GM12873 (cell line): ENCODE results near the gene CD72.

Experiments used
- TF ChIP-seq, protein P1 (sequence below): IDR thresholded peaks from 2 replicates; pipeline ENCODE4 v1.5.1; 2012; ENCODE audit warnings: low read depth, mild to moderate bottlenecking, moderate library complexity, low read length, control low read depth; ENCODE audit not compliant: insufficient read depth; ENCODE audit errors: missing control alignments

The CD72 gene, protein sequence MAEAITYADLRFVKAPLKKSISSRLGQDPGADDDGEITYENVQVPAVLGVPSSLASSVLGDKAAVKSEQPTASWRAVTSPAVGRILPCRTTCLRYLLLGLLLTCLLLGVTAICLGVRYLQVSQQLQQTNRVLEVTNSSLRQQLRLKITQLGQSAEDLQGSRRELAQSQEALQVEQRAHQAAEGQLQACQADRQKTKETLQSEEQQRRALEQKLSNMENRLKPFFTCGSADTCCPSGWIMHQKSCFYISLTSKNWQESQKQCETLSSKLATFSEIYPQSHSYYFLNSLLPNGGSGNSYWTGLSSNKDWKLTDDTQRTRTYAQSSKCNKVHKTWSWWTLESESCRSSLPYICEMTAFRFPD

DNA sequence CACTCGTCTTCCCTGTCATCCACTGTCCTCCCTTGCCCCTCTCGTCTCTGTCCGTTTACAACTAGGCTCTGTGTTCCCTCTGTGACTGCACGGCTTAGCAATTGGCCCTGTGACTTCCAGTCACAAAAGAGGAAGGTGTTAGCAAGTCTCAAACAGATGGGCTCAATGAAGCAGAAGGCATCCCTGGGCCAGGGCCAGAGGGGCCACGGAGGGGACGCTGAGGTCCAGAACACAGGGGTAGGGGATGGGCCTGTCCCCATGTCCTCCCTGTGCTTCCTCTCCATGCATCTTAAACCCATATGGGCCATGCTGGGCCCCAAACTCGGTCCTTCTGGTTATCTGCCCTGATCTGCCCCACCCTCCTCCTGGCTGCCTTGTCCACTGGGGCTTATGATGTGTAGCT, at the start of gene CD72:
Gene CD72, minus strand, starts transcription at position 89 of the 403 bp plus-strand sequence. CDS start 110 bp downstream, outside the sequence.
- TF ChIP-seq, protein P1, sequence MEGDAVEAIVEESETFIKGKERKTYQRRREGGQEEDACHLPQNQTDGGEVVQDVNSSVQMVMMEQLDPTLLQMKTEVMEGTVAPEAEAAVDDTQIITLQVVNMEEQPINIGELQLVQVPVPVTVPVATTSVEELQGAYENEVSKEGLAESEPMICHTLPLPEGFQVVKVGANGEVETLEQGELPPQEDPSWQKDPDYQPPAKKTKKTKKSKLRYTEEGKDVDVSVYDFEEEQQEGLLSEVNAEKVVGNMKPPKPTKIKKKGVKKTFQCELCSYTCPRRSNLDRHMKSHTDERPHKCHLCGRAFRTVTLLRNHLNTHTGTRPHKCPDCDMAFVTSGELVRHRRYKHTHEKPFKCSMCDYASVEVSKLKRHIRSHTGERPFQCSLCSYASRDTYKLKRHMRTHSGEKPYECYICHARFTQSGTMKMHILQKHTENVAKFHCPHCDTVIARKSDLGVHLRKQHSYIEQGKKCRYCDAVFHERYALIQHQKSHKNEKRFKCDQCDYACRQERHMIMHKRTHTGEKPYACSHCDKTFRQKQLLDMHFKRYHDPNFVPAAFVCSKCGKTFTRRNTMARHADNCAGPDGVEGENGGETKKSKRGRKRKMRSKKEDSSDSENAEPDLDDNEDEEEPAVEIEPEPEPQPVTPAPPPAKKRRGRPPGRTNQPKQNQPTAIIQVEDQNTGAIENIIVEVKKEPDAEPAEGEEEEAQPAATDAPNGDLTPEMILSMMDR: no peak

DNA sequence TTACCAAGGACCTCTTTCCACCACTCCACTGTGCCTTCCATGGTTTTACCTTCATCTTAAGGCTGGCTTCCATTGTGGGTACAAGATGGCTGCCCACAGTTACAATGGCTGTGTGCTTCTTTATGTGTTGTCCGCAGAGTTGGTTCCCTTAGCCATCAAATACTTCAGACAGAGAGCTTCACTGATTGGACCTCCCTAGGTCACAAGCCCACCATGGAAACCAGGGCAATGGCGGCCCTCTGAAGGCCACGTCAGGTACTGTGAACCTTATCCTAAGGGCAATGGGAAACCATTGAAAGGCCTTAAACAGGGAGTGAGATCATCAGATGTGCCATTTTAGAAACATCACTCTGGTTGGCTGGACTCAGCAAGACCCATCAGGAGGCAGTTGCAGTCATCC, 49.7 kb upstream of the CD72 start:
- TF ChIP-seq, protein P1: no peak

DNA sequence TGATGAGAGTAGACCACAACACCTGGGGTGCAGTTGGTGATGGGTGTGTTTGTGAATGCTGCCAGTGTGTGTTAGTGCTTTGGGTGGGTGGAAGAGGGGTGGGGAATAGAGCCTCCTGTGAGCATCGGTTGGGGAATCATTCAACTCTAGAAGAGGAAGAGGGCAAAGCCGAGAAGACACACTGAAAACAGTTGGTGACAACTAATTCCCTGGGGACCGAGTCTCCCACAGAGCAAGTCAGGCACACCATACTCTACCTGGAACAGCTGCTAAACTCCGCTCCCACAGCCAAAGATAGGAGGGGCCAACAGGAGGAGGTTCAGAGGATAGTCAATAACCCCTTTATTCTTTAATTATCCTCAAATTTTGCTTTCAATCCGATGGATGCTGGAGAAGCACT, 48.3 kb upstream of the CD72 start:
- TF ChIP-seq, protein P1: no peak

DNA sequence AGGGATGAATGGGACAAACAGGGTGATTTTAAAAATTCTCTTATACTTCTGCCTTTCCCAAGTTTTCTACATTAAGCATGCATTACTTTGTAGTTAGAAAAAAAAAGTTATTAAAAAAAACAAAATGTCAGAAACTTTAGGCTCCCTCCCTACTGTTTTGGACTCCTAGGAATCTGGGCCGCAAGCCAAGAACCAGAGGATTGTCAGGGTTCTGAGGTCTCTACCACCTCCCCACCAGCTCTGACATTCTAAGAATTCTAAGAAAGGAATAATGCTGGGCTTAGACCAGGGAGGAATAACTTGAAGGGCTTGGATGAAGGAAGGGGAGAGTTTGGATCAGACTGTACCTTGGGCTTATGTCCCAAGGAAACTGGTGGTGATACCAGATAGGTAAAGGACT, 47.8 kb upstream of the CD72 start:
- TF ChIP-seq, protein P1: no peak

DNA sequence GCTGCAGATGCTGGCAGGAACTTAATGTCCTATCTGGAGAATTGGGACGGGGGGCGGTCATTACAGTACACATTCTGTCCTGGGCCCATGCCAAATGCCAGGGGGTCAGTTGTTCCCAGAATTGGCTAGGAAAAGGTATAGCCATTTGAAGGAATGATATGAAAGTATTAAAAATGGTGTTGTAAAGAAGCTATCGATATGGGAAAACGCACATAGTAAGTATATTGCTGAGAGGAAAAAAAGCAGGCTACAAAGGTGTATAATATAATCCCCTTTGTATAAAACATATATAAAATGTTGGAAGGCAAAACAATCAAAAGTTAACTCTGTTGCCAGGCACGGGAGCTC, 47.2 kb upstream of the CD72 start:
- TF ChIP-seq, protein P1: no peak

DNA sequence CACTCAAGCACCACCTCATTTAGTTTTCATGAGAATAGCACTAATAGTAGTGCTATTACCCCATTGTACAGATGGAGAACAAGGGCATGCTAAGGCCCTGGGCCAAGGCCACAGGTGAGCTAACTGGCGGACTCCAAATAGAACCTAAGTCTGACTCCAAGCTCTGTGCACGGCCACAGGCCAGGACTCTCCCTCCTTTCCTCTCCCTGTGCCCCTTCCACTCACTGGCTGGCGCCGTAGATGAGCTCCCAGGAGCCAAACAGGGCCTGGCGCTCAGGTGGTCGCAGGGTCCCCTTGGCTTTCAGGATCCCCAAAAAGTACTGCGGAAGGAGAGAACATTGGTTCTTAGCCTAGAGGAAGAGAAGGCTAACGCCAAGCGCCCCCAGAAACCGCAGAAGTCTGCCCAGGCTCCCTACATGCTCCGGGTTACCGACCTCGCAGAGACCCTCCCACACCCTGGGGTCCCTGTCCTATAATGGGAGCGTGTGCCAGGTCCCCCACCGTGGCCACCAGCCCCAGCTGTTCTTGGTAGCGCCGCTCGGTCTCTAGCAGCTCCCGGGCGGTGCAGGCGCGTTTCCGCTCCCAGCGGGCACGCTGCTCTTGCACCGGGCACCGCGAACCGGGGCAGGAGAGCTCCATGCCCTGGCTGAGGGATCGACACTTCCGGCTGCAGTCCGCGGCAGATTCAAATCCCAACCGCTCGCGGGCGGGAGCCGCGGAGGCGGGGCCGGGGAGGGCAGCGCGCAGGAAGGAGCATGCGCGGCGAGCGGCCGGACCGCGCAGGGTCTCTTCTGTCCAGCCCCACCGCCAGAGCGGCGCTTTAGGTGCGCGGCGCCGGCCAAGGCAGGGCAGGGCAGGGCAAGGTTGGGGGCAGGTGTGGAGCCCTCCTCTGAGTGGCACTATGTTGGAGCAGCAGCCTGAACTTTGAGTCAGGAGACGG, 46.6 kb upstream of the CD72 start, which contains the start of gene ARHGEF39:
Gene ARHGEF39, minus strand, starts transcription at position 665 of the 940 bp plus-strand sequence. Its CDS starts 26 bp downstream, at position 639.
- TF ChIP-seq, protein P1: peak; percentile 23

DNA sequence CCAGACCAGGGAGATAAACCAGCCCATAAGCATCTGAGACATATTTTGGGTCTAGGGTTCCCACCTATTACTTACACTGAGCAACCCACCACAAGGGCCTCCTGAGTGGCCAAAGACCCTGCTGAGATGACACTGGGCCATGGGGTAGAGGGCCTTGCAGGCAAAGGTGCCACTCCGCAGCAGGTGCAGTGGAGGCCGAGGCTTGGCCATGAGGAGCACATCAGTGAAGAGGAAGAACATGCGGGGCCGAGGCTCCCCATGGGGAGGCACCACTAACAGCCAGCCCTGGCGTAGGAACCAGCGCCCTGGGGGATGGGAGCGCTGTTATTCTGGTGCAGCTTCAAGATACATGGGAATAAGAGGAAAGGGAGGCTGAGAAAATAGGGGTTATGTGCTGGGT, 44.2 kb upstream of the CD72 start:
- TF ChIP-seq, protein P1: no peak
